Stimulated activated CD4-positive, alpha-beta T cell treated with anti-CD3 and anti-CD28 coated beads, Interleukin-4, amount 100 ng/mL, for 1 hour (primary cell): ENCODE measurements around the gene KRTAP21-3.
A peak's percentile ranks its signal among the peaks of the same experiment; 100 is the strongest.
"Not testable (repeated sequence)": the region's sequence is repeated elsewhere in the genome, so short reads cannot be mapped to it uniquely, and the experiment has no call there.

Source experiments
- DNase-seq: peaks from one replicate; pipeline ENCODE4 v3.0.0-alpha.2; 2020

Gene KRTAP21-3, protein sequence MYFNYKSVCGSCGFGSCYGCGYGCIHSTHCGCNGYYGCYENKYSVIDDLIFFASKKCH

DNA sequence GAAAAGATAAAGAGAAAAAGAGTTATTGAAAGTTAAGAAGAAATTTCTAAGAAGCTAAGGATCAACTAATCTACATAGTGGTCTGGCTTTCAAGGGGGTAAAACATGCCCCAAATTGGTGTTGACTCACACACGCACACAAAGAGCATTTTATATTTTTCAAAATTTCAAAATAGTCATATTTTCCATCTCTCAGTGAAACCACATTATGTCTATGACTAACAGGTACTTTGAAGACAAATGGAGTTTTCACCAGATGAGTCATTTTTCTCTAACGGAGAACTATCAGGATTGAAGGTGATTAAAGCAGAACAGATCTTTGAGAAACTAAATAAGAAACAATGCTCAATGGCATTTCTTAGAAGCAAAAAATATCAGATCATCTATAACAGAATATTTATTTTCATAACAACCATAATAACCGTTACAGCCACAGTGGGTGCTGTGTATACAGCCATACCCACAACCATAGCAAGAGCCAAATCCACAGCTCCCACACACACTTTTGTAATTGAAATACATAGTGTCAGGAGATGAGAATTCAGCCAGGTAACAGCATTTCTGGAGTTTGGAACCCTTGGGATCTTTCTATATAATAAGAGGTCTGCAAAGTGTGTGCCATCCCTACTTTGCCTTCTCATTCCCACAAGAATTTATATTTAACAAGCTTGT lies at the start of gene KRTAP21-3:
KRTAP21-3 (minus strand) TSS at position 539 of the 671 bp plus-strand sequence; CDS start at position 521, 18 bp downstream.
- DNase-seq, result no peak

GRCh38 chr21:30760776-30761175 lies 42.2 kb upstream of the KRTAP21-3 start:
- DNase-seq, result no peak

DNA sequence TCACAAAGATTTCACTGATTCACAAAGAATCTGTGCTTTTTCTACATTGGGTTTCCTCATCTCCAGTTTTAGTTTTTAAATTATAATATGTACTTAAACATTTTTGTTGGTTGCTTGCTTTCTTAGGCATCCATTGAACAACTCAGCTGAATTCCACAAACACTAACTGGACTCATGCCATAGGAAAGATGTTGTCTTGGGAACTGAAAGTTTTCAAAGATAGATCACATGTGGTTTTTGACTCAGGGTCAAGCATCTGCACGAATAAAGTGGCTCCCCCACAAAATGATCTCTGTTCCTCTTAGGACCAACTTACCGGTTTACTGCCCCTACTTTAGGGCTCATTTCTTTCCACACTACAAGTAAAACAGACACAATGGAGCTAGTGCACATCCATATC lies 39.7 kb upstream of the KRTAP21-3 start:
- no peak for DNase-seq

DNA sequence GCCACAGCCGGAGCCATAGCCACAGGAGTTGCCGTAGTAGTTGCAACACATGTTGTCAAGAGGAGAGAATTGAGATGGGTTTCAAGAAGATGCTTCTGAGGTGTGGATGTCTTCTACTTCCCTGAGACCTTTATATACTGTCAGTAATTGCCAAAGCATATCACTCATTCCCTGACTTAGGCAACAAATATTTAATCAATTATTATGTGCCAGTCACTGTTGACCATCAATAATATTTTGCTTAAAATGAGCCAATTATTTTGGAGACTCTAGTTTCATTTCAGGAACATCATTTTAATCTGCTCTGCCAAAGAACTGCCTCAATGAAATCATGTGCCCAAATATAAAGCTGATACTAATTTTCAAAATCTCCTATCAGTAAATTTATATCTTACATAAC lies 36.8 kb upstream of the KRTAP21-3 start, which contains the start of gene KRTAP21-1:
KRTAP21-1 (minus strand) TSS at position 101 of the 400 bp plus-strand sequence; CDS start at position 51, 50 bp downstream.
- DNase-seq, result not testable (repeated sequence)

- no peak for DNase-seq
Measured at GRCh38 chr21:30747159-30747558, 28.6 kb upstream of the KRTAP21-3 start, which contains the start of gene KRTAP21-2. Gene KRTAP21-2 (minus strand): TSS chr21:30747259. CDS start chr21:30747202, 57 bp downstream.

- no peak for DNase-seq
Measured at GRCh38 chr21:30740462-30740861, 21.9 kb upstream of the KRTAP21-3 start.

- DNase-seq, result no peak
Measured at GRCh38 chr21:30733026-30733425, 14.4 kb upstream of the KRTAP21-3 start.

DNA sequence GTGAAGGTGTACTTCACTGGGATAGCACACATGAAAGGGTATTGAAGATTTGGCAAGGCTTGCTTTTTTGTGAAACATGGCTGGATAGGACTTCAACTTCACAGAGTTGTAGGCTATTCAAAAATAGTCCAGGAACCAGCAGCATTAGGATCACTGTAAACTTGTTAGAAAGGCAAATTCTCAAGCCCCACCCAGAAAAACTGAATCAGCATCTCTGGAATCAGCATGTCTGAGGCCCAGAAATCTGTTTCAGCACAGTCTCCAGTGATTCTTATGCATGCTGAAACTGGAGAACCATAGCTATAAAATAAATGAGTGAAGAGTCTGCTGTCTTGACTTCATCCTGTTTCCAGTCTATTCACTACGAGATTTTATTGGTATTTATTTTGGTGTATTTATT lies 8.1 kb upstream of the KRTAP21-3 start:
- DNase-seq, result no peak

GRCh38 chr21:30719401-30719800 lies 824 bp upstream of the KRTAP21-3 start:
- DNase-seq, result no peak

- no peak for DNase-seq
Measured at GRCh38 chr21:30717105-30717504, 1.5 kb downstream of the KRTAP21-3 start.

- no peak for DNase-seq
Measured at GRCh38 chr21:30714946-30715345, 3.6 kb downstream of the KRTAP21-3 start.

- DNase-seq, result no peak
Measured at GRCh38 chr21:30714456-30714855, 4.1 kb downstream of the KRTAP21-3 start.

- no peak for DNase-seq
Measured at GRCh38 chr21:30713766-30714165, 4.8 kb downstream of the KRTAP21-3 start.

GRCh38 chr21:30710499-30710898 lies 8.1 kb downstream of the KRTAP21-3 start:
- DNase-seq, result peak; percentile 10

DNA sequence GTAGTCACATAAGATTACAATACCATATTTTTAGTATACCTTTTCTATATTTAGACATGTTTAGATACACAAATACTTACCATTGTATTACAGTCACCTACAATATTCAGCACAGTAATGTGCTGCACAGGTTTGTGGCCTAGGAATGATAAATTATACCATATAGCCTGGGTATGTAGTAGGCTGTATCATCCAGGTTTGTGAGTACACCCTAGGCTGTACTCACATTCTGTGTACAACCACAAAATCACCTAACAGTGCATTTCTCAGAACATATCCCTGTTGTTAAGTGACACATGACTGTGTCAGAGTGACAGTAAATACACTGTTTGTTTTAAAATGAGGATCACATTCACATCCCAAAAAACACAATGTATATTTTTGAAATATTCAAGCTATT lies 11.2 kb downstream of the KRTAP21-3 start:
- DNase-seq, result no peak

DNA sequence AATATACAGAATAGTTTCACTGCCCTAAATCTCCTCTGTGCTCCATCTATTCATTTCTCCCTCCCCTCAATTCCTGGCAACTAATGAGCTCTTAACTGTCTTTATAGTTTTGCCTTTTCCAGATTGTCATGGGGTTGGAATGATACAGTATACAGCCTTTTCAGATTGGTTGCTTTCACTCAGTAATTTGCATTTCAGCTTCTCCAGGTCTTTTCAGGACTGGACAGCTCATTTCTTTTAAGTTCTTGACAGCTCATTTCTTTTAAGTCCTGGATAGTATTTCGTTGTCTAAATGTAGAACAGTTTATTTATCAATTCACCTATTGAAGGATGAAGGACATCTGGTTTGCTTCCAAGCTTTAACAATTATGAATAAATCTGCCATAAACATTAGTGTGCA lies 22.6 kb downstream of the KRTAP21-3 start:
- no peak for DNase-seq

- DNase-seq, result no peak
Measured at GRCh38 chr21:30689822-30690221, 28.8 kb downstream of the KRTAP21-3 start.

DNA sequence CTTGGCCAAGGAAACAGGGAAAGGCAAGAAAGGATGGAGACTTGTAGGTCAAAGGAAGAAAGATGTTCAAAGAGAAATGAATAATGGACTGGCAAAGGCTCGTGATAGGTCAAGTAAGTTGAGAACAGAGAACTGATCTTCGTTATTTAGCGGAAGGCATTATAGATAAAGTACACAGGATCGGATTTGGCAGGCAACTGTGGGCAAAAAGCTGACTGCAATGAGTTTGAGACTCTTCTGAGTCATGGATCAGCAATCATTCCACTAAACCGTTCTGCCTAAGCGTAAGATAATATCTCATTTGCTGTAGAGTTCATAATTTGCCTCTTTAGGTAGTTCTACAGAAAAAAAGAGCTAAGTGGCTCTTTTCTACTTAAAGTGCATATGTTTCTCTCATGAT lies 34.1 kb downstream of the KRTAP21-3 start:
- DNase-seq, result no peak

GRCh38 chr21:30680586-30680985 lies 38.0 kb downstream of the KRTAP21-3 start:
- DNase-seq, result no peak

DNA sequence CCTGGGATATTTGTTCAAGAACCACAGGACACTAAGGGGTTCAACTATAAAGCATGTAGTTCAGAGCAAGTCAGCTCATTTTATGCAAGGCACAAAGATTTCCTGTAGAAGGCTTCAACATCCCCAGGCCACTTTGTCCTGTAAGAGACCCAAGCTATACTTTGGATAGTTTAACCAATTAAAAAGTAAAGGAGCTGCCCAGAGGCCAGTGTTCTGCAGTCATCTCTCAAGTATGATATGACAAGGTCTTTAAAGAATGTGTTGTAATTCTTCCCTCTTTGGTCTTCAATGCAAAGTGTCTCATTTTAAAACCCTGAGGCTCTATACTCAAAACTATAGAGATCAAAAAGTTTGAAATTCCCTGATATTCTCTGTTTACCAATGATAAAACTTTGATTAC lies 41.8 kb downstream of the KRTAP21-3 start:
- no peak for DNase-seq

GRCh38 chr21:30674312-30674711 lies 44.3 kb downstream of the KRTAP21-3 start:
- no peak for DNase-seq

GRCh38 chr21:30672985-30673650 lies 45.5 kb downstream of the KRTAP21-3 start:
- DNase-seq, result no peak

- no peak for DNase-seq
Measured at GRCh38 chr21:30668776-30669175, 49.8 kb downstream of the KRTAP21-3 start.
